ENCODE results near the gene CCDC77.
"Not testable (repeated sequence)": the region's sequence is repeated elsewhere in the genome, so short reads cannot be mapped to it uniquely, and the experiment has no call there.

CCDC77 gene

GRCh38 chr12:401235-402028 lies at the start of gene CCDC77:
CCDC77 (plus strand) TSS chr12:401644; CDS start chr12:409384, 7,740 bp downstream.
- DNase-seq: peak; percentile 94

GRCh38 chr12:356276-356988 lies 45.0 kb upstream of the CCDC77 start:
- no peak for DNase-seq

GRCh38 chr12:359091-359490 lies 42.4 kb upstream of the CCDC77 start:
- DNase-seq: no peak

- no peak for DNase-seq
These were observed 34.6 kb upstream of the CCDC77 start for GRCh38 chr12:366820-367219.

GRCh38 chr12:367972-368371 lies 33.5 kb upstream of the CCDC77 start:
- no peak for DNase-seq

- DNase-seq: not testable (repeated sequence)
These were observed 30.5 kb upstream of the CCDC77 start for GRCh38 chr12:370739-371485.

GRCh38 chr12:386651-387050 lies 14.8 kb upstream of the CCDC77 start:
- DNase-seq: no peak

- no peak for DNase-seq
These were observed 13.4 kb upstream of the CCDC77 start for GRCh38 chr12:388012-388411.

- no peak for DNase-seq
These were observed 12.8 kb upstream of the CCDC77 start for GRCh38 chr12:388541-389141.

GRCh38 chr12:389142-390096 lies 12.0 kb upstream of the CCDC77 start, which contains the start of gene KDM5A:
KDM5A (minus strand) TSS chr12:389320; CDS start chr12:389091, 229 bp downstream.
- peak; percentile 97 for DNase-seq

- no peak for DNase-seq
These were observed 616 bp upstream of the CCDC77 start for GRCh38 chr12:400828-401227.

GRCh38 chr12:402029-402389 lies 565 bp downstream of the CCDC77 start:
- no peak for DNase-seq

GRCh38 chr12:414859-415258 lies 13.4 kb downstream of the CCDC77 start:
- DNase-seq: no peak

GRCh38 chr12:418432-418831 lies 17.0 kb downstream of the CCDC77 start:
- DNase-seq: no peak

GRCh38 chr12:422526-422925 lies 21.1 kb downstream of the CCDC77 start:
- no peak for DNase-seq

- not testable (repeated sequence) for DNase-seq
These were observed 34.3 kb downstream of the CCDC77 start for GRCh38 chr12:435737-436136.

- peak; percentile 48 for DNase-seq
These were observed 40.9 kb downstream of the CCDC77 start for GRCh38 chr12:442235-442884.

- DNase-seq: no peak
These were observed 45.7 kb downstream of the CCDC77 start for GRCh38 chr12:447141-447540.

GRCh38 chr12:449203-449602 lies 47.8 kb downstream of the CCDC77 start:
- no peak for DNase-seq

- no peak for DNase-seq
These were observed 49.0 kb downstream of the CCDC77 start for GRCh38 chr12:450438-450837.

GRCh38 chr12:452667-453210 lies 51.3 kb downstream of the CCDC77 start:
- no peak for DNase-seq

Measured in left hindlimb (tissue), 1 donor.